K562 (cell line): ENCODE data around the gene SPTAN1. TPM values are rescaled to one million over a fixed set of nuclear protein-coding genes. Genes with fewer than 3 reads are reported as not detected.

ENCODE experiments used
- HMG20A ChIP-seq: fragments of 450-650 bp; formaldehyde crosslinking; conservative IDR thresholded peaks from 2 replicates; pipeline ENCODE4 v1.4.0; 2020; ENCODE audit warnings: mild to moderate bottlenecking, mixed read lengths
- KDM1A ChIP-seq, 2 experiments: fragments of 450-650 bp; IDR thresholded peaks; 2 replicates each; pipeline ENCODE4 v1.6.1; 2016; ENCODE audit warnings: mild to moderate bottlenecking in 2 of 2
- MGA ChIP-seq: fragments of 450-650 bp; IDR thresholded peaks from 2 replicates; pipeline ENCODE4 v1.6.1; 2016; ENCODE audit warnings: mild to moderate bottlenecking, moderate library complexity
- NONO ChIP-seq, 2 experiments: fragments of 200-400 bp in 1 of 2; fragments of 450-650 bp in 1 of 2; formaldehyde crosslinking in 1 of 2; IDR thresholded peaks; 2 replicates each; pipeline ENCODE4 v1.6.1; 2017; ENCODE audit warnings: low read depth in 2 of 2, mild to moderate bottlenecking in 2 of 2, moderate library complexity in 2 of 2, low read length in 1 of 2
- ZNF224 ChIP-seq: sonication (generic); formaldehyde crosslinking; IDR thresholded peaks from 2 replicates; pipeline ENCODE4 v1.8.0; 2022; ENCODE audit warnings: mild to moderate bottlenecking, missing genetic modification reagents
- ZNF511 ChIP-seq: sonication (generic); formaldehyde crosslinking; IDR thresholded peaks from 2 replicates; pipeline ENCODE4 v1.8.0; 2022; ENCODE audit warnings: mild to moderate bottlenecking, missing genetic modification reagents
- ZNF592 ChIP-seq: fragments of 450-650 bp; IDR thresholded peaks from 2 replicates; pipeline ENCODE4 v1.6.1; 2017; ENCODE audit warnings: antibody characterized with exemption, mild to moderate bottlenecking
- polyA plus RNA-seq, 8 experiments: library from polyadenylated mRNA; depleted of rRNA in 4 of 8; stranded (reverse) in 5 of 8; unstranded in 3 of 8; fragments of >200 nt; fragmentation: Nextera tagmentation in 2 of 8; fragmentation: Illumina TruSeq in 1 of 8; extraction: Ambion mirVana in 2 of 8; extraction: Trizol in 1 of 8; gene quantifications; 2 replicates each; pipeline versions ENCODE4 v1.2.1 to v1.2.3, GENCODE V29; 2011 to 2014; ENCODE audit warnings: inconsistent platforms in 1 of 8, missing spikeins in 1 of 8
- total RNA-seq, 7 experiments: library from RNA; depleted of rRNA in 6 of 7; stranded (reverse); fragments of >200 nt in 6 of 7; fragmentation: Illumina TruSeq in 2 of 7; extraction: Trizol in 2 of 7; gene quantifications; 2 replicates each; pipeline versions ENCODE4 v1.2.1 to v1.2.3, GENCODE V29; 2011 to 2021; ENCODE audit warnings: low replicate concordance in 1 of 7

SPTAN1 gene
- total and polyA plus RNA-seq, 9 of the 15 experiments (the other 6 are each of a cell fraction or from before 2014, with no cell fraction given) = 1.5 to 13.5 (median 6.8) TPM

- TF ChIP-seq MGA (peak; percentile 56; the same call in 1 of the 2 replicates), ZNF511 (CRISPR knock-in tag) (no peak), NONO (IDR thresholded peaks at IDR 0.05; ENCODE audit: low read depth in 2 of 2, low read length in 1 of 2) (peak in 1 of 2 experiments; percentile 79; a peak in 1 of 4 replicates), HMG20A (CRISPR knock-in tag) (peak; percentile 100), ZNF592 (no peak), KDM1A (IDR thresholded peaks at IDR 0.05) (peak; percentile 100), ZNF224 (CRISPR knock-in tag) (no peak)
These were observed 6.3 kb downstream of the SPTAN1 start (continued) for GRCh38 chr9:128558431-128559310.
